Measurements from ENCODE around the gene GCH1.

Gene GCH1

GRCh38 chr14:54935958-54936357, 33.3 kb upstream of the GCH1 start:
- DNase-seq (ENCODE audit: low read depth), result peak; percentile 17
- no peak for TF ChIP-seq CTCF (IDR thresholded peaks at IDR 0.05; ENCODE audit: control insufficient read depth, insufficient read depth, low read depth, low read length, missing control alignments)
- H3K4me3 ChIP-seq (ENCODE audit: control insufficient read depth, low read depth, low read length), result no peak overlapping the region

GRCh38 chr14:54935100-54935499, 32.5 kb upstream of the GCH1 start:
- TF ChIP-seq CTCF (IDR thresholded peaks at IDR 0.05; ENCODE audit: control insufficient read depth, insufficient read depth, low read depth, low read length, missing control alignments), result no peak
- H3K4me3 ChIP-seq (ENCODE audit: control insufficient read depth, low read depth, low read length), result no peak overlapping the region
- DNase-seq (ENCODE audit: low read depth), result no peak

- no peak for TF ChIP-seq CTCF (IDR thresholded peaks at IDR 0.05; ENCODE audit: control insufficient read depth, insufficient read depth, low read depth, low read length, missing control alignments)
- no peak for DNase-seq (ENCODE audit: low read depth)
- H3K4me3 ChIP-seq (ENCODE audit: control insufficient read depth, low read depth, low read length), result no peak overlapping the region
These were observed 30.4 kb upstream of the GCH1 start for GRCh38 chr14:54933006-54933405.

GRCh38 chr14:54931598-54932340, 29.1 kb upstream of the GCH1 start:
- no peak for TF ChIP-seq CTCF (IDR thresholded peaks at IDR 0.05; ENCODE audit: control insufficient read depth, insufficient read depth, low read depth, low read length, missing control alignments)
- no peak overlapping the region for H3K4me3 ChIP-seq (ENCODE audit: control insufficient read depth, low read depth, low read length)
- no peak for DNase-seq (ENCODE audit: low read depth)

GRCh38 chr14:54931101-54931500, 28.5 kb upstream of the GCH1 start:
- H3K4me3 ChIP-seq (ENCODE audit: control insufficient read depth, low read depth, low read length), result no peak overlapping the region
- TF ChIP-seq CTCF (IDR thresholded peaks at IDR 0.05; ENCODE audit: control insufficient read depth, insufficient read depth, low read depth, low read length, missing control alignments), result no peak
- DNase-seq (ENCODE audit: low read depth), result no peak

- H3K4me3 ChIP-seq (ENCODE audit: control insufficient read depth, low read depth, low read length), result no peak overlapping the region
- TF ChIP-seq CTCF (IDR thresholded peaks at IDR 0.05; ENCODE audit: control insufficient read depth, insufficient read depth, low read depth, low read length, missing control alignments), result no peak
- DNase-seq (ENCODE audit: low read depth), result no peak
These were observed 26.9 kb upstream of the GCH1 start for GRCh38 chr14:54929556-54929955.

Data from AG09309 (cell line).